HFFc6 (cell line): ENCODE results near the gene WDR49. TPM values are rescaled to one million over a fixed set of nuclear protein-coding genes. Genes with fewer than 3 reads are reported as not detected.

ENCODE experiments used
- DNase-seq: peaks from one replicate; pipeline ENCODE4 v3.0.0-alpha.2; 2018
- H3K27ac Mint-ChIP-seq: 2 replicates; pipeline ENCODE4 v1.8.0; 2020; ENCODE audit warnings: mild to moderate bottlenecking, mixed read lengths
- H3K27me3 Mint-ChIP-seq: 2 replicates; pipeline ENCODE4 v1.8.0; 2021; ENCODE audit warnings: mild to moderate bottlenecking, moderate library complexity, mixed read lengths; ENCODE audit not compliant: insufficient read depth
- H3K36me3 Mint-ChIP-seq: 2 replicates; pipeline ENCODE4 v1.8.0; 2021; ENCODE audit warnings: low read depth, mixed read lengths
- H3K4me1 Mint-ChIP-seq: 2 replicates; pipeline ENCODE4 v1.8.0; 2020; ENCODE audit warnings: low read depth, mixed read lengths
- H3K4me3 Mint-ChIP-seq: 2 replicates; pipeline ENCODE4 v1.8.0; 2020; ENCODE audit warnings: mild to moderate bottlenecking, moderate library complexity, mixed read lengths
- H3K9me3 Mint-ChIP-seq: 2 replicates; pipeline ENCODE4 v1.8.0; 2020; ENCODE audit warnings: mild to moderate bottlenecking, mixed read lengths
- total RNA-seq, 6 experiments: library from RNA; stranded (reverse); fragmentation: NEBNext Ultra II Directional; extraction: Animal tissue kit (Norgen Biotek cat#: 25700); gene quantifications; 2 replicates in 1 of 6; 3 replicates in 5 of 6; pipeline ENCODE4 v1.2.3, GENCODE V29; 2021
- TF ChIP-seq, protein P1 (sequence below): fragments of 200-600 bp; sonication (generic); IDR thresholded peaks from 2 replicates; pipeline ENCODE4 v1.5.0; 2021; ENCODE audit warnings: antibody characterized with exemption, mild to moderate bottlenecking

WDR49 gene
- total RNA-seq, 6 experiments from 2014 or later, result not detected

DNA sequence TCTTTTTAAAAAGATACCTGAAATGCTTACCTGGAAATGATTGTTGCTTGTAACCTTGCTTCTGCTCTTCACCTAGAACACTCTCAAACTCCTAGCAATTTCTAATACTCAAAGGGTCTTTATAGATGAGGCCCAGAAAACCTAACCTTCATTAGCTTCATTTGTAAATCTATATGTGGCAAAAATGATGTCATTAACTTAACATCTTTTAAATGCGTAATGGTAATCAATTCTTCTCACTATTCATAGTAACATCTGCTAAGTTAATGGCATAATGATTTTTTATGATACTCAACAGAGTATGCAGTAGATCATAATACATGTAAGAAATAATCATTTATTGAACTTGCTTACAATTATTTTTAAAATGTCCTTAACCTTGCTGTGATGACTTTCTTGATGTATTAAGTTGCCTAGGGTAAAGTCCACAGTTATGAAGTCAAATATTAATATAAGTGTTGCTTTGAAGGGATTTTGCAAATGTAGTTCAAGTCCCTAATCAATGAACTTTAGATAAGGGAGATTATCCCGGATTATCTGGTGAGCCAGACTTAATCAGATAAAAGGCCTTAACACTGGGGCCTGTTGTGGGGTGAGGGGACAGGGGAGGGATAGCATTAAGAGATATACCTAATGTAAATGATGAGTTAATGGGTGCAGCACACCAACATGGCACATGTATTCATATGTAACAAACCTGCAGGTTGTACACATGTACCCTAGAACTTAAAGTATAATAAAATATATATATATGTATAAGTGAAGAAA is 169.8 kb downstream of the WDR49 start:
- H3K36me3 Mint-ChIP-seq, result no peaks in the 10 kb centered on the region
- no peaks in the 10 kb centered on the region for H3K4me1 Mint-ChIP-seq
- TF ChIP-seq, protein P1, sequence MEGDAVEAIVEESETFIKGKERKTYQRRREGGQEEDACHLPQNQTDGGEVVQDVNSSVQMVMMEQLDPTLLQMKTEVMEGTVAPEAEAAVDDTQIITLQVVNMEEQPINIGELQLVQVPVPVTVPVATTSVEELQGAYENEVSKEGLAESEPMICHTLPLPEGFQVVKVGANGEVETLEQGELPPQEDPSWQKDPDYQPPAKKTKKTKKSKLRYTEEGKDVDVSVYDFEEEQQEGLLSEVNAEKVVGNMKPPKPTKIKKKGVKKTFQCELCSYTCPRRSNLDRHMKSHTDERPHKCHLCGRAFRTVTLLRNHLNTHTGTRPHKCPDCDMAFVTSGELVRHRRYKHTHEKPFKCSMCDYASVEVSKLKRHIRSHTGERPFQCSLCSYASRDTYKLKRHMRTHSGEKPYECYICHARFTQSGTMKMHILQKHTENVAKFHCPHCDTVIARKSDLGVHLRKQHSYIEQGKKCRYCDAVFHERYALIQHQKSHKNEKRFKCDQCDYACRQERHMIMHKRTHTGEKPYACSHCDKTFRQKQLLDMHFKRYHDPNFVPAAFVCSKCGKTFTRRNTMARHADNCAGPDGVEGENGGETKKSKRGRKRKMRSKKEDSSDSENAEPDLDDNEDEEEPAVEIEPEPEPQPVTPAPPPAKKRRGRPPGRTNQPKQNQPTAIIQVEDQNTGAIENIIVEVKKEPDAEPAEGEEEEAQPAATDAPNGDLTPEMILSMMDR, result no peak
- no peak overlapping the region for H3K4me3 Mint-ChIP-seq
- DNase-seq, result no peak
- no peaks in the 10 kb centered on the region for H3K27me3 Mint-ChIP-seq
- H3K9me3 Mint-ChIP-seq, result peaks cover 39% of the 10 kb centered on the region
- H3K27ac Mint-ChIP-seq, result no peak overlapping the region

DNA sequence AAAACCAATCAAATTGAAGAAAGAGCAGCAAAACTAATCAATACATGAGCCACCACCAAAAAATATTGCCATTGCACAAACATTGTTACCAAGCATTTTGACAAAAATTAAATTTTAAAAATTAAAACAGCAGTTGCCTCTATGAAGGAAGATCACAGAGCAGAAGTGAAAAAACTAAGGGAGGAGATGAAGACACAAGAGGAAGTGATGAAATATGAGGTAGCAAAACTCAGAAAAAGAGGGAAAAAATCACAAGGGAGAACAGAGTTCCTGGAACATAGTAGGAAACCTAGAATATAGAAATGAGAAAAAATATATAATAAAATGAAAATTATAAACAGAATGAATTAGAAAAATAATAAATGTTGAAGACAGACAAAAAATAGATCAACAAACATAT is 172.6 kb downstream of the WDR49 start:
- Mint-ChIP-seq H3K27me3 (no peaks in the 10 kb centered on the region), H3K27ac (no peak overlapping the region), H3K4me1 (no peaks in the 10 kb centered on the region), H3K9me3 (peaks cover 28% of the 10 kb centered on the region), H3K4me3 (no peak overlapping the region), H3K36me3 (no peaks in the 10 kb centered on the region)
- DNase-seq, result no peak
- TF ChIP-seq, protein P1, result no peak

DNA sequence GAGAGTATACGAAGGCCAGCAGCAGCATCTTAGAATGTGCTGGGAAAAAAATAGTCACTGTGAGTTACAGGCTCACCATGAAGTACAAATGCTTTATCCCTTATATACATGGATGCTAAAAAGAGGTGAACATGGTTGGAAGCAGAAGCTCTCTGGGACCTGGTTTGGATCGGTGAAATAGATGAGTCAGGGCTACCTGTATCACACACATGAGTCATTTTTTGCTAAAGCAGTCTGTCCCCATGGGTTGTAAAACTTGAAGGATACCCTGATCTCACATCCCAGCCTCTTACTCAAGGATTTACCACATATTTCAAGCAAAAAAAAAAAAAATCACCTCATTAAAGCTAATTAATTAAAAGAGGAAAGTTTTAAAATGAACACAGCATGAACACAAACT is 173.0 kb downstream of the WDR49 start:
- TF ChIP-seq, protein P1, result no peak
- Mint-ChIP-seq H3K4me1 (no peaks in the 10 kb centered on the region), H3K4me3 (no peak overlapping the region), H3K27me3 (no peaks in the 10 kb centered on the region), H3K9me3 (peaks cover 24% of the 10 kb centered on the region), H3K27ac (no peak overlapping the region), H3K36me3 (no peaks in the 10 kb centered on the region)
- no peak for DNase-seq

DNA sequence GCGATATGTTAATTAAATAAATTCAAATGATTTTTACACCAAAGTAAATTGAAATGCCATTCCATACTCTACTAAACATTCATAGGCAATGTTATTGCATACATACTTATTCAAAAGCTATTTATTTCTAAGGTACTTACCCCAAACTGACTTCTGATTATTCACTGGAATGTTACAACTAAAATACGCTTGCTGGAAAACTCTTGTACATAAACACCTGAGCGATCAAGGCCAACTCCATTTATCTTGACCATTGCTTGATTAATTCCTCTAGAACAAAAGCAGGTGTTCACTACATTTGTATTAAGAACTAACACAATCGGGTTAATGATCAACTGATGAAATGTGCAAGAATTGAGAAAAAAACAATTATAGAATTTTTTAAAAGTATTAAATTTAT is 179.9 kb downstream of the WDR49 start, which contains the start of gene SERPINI2:
Gene SERPINI2 (minus strand): TSS at position 180 of the 400 bp plus-strand sequence. CDS start 2,208 bp downstream, outside the sequence.
- H3K27me3 Mint-ChIP-seq, result no peaks in the 10 kb centered on the region
- H3K36me3 Mint-ChIP-seq, result no peaks in the 10 kb centered on the region
- no peaks in the 10 kb centered on the region for H3K4me1 Mint-ChIP-seq
- H3K9me3 Mint-ChIP-seq, result peaks cover 17% of the 10 kb centered on the region
- TF ChIP-seq, protein P1, result no peak
- no peak within 1 kb of the TSS for H3K27ac Mint-ChIP-seq
- no peak for DNase-seq
- no peak within 1 kb of the TSS for H3K4me3 Mint-ChIP-seq

DNA sequence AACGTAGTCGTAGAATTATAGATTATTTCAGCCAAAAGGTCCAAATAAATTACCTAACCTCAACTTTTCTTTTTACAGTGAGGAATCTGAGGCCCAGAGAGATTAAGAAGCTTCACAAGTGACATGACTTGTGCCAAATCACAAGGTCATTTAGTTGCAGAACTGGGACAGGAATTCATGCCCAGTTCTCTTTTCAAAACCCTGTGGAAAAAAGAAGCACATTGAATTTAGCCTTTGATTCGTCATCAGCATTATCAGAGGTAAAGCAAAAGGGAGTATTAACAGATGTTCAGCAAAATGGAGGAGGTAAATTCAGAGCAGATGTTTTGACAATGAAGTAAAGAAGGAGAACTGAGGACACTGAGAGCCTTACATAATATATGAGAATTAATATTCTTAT is 184.4 kb downstream of the WDR49 start:
- H3K36me3 Mint-ChIP-seq, result no peaks in the 10 kb centered on the region
- no peaks in the 10 kb centered on the region for H3K27me3 Mint-ChIP-seq
- DNase-seq, result no peak
- TF ChIP-seq, protein P1, result no peak
- H3K4me3 Mint-ChIP-seq, result no peak overlapping the region
- no peaks in the 10 kb centered on the region for H3K4me1 Mint-ChIP-seq
- no peak overlapping the region for H3K27ac Mint-ChIP-seq
- peaks cover 31% of the 10 kb centered on the region for H3K9me3 Mint-ChIP-seq
